GM11168 (cell line): Measurements from ENCODE around the gene TRAPPC14.

Source experiments
- in situ Hi-C: fragments of 300-500 bp; cut with MboI; formaldehyde crosslinking; loops from one replicate; pipeline ENCODE4 v1.12.0; 2022; ENCODE audit warnings: low sequenced_read_pairs; ENCODE audit not compliant: unreplicated experiment

The TRAPPC14 gene

GRCh38 chr7:100127866-100128636 lies 30.5 kb downstream of the TRAPPC14 start:
- in situ Hi-C loops = no loop called here

- in situ Hi-C loops = no loop called here
Measured at GRCh38 chr7:100126931-100127865, 31.3 kb downstream of the TRAPPC14 start, which contains the start of gene MBLAC1. TSS of gene MBLAC1 (plus strand) at chr7:100126967. CDS start at chr7:100127396, 429 bp downstream.

GRCh38 chr7:100126239-100126930 lies 32.1 kb downstream of the TRAPPC14 start:
- in situ Hi-C loops = no loop called here

GRCh38 chr7:100124301-100125230 lies 34.0 kb downstream of the TRAPPC14 start:
- in situ Hi-C loops = no loop called here

GRCh38 chr7:100122568-100122967 lies 36.0 kb downstream of the TRAPPC14 start:
- in situ Hi-C loops = no loop called here

GRCh38 chr7:100122067-100122466 lies 36.5 kb downstream of the TRAPPC14 start:
- in situ Hi-C loops = no loop called here

GRCh38 chr7:100120733-100121036 lies 37.8 kb downstream of the TRAPPC14 start:
- in situ Hi-C loops = no loop called here

GRCh38 chr7:100119970-100120732 lies 38.4 kb downstream of the TRAPPC14 start:
- in situ Hi-C loops = no loop called here

GRCh38 chr7:100119072-100119969 lies 39.2 kb downstream of the TRAPPC14 start, which contains the start of the genes CNPY4 and TAF6:
TSS of gene CNPY4 (plus strand) at chr7:100119634. CDS start at chr7:100119745, 111 bp downstream.
TSS of gene TAF6 (minus strand) at chr7:100119358. CDS start at chr7:100114209, 5,149 bp downstream.
- in situ Hi-C loops = no loop called here

GRCh38 chr7:100118388-100119071 lies 40.0 kb downstream of the TRAPPC14 start:
- in situ Hi-C loops = no loop called here

GRCh38 chr7:100115026-100115425 lies 43.5 kb downstream of the TRAPPC14 start:
- in situ Hi-C loops = no loop called here

GRCh38 chr7:100111914-100112313 lies 46.6 kb downstream of the TRAPPC14 start:
- in situ Hi-C loops = no loop called here

- in situ Hi-C loops = no loop called here
Measured at GRCh38 chr7:100111156-100111555, 47.4 kb downstream of the TRAPPC14 start.

GRCh38 chr7:100109521-100110163 lies 48.9 kb downstream of the TRAPPC14 start:
- in situ Hi-C loops = no loop called here

- in situ Hi-C loops = no loop called here
Measured at GRCh38 chr7:100107890-100108289, 50.6 kb downstream of the TRAPPC14 start.

GRCh38 chr7:100107125-100107737 lies 51.3 kb downstream of the TRAPPC14 start:
- in situ Hi-C loops = no loop called here
